ENCODE measurements around the gene TIMMDC1. TPM values are rescaled to one million over a fixed set of nuclear protein-coding genes. Genes with fewer than 3 reads are reported as not detected.

The TIMMDC1 gene
- total and polyA plus RNA-seq, 2 of the 13 experiments (the other 11 are each of a cell fraction or from before 2014, with no cell fraction given), result 50.0 to 77.8 TPM

DNA sequence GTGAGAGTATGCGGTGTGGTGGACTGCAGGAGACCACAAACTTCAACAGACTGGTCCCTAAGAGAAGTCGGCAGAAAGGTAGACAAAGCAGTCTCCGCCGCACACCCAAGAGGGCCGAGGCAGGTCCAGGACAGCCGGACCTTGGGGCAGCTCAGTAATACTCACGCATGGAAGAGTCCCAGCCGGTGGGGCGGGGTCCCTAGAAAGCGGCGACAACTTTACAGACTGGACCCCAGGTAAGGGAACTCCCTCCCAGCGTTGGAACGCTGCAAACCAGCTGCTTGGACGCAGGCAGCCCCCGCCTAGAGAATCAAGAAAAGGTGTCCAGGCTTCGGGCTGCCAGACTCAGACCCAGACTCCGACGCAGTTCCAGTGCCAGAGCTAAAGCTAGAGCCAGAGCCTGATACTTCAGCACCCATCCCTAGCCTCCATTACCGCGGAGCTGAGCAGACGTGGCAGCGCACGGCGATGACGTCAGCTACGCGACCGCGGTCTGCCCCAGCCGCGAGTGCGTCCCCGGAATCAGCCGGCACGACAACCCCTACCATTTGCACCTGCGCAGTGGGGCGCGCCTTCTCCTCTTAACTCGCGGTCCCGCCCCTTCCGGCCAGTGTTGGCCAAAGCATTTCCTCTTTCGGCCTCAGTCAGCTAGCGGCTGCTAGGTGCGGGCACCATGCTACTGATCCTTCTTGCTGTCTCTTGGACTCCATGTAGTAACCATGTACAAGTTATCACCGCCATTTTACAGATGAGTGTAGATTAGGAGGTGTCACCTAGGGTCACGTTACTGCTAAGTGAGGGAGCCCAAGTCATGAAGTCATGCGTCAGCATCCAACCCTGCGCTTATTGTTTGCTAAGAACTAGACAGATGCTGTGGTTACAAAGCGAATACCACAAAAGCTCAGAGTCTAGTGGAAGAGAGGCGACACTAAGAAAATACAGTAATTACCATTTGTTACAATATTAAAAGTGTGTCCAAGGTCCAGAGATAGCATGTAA lies 34.9 kb upstream of the TIMMDC1 start, which contains the start of gene TMEM39A (continued):
- TF ChIP-seq, protein P1, sequence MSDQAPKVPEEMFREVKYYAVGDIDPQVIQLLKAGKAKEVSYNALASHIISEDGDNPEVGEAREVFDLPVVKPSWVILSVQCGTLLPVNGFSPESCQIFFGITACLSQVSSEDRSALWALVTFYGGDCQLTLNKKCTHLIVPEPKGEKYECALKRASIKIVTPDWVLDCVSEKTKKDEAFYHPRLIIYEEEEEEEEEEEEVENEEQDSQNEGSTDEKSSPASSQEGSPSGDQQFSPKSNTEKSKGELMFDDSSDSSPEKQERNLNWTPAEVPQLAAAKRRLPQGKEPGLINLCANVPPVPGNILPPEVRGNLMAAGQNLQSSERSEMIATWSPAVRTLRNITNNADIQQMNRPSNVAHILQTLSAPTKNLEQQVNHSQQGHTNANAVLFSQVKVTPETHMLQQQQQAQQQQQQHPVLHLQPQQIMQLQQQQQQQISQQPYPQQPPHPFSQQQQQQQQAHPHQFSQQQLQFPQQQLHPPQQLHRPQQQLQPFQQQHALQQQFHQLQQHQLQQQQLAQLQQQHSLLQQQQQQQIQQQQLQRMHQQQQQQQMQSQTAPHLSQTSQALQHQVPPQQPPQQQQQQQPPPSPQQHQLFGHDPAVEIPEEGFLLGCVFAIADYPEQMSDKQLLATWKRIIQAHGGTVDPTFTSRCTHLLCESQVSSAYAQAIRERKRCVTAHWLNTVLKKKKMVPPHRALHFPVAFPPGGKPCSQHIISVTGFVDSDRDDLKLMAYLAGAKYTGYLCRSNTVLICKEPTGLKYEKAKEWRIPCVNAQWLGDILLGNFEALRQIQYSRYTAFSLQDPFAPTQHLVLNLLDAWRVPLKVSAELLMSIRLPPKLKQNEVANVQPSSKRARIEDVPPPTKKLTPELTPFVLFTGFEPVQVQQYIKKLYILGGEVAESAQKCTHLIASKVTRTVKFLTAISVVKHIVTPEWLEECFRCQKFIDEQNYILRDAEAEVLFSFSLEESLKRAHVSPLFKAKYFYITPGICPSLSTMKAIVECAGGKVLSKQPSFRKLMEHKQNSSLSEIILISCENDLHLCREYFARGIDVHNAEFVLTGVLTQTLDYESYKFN (CRISPR knock-in tag; conservative IDR thresholded peaks at IDR 0.05), result peak; percentile 27; the same call in 1 of the 2 replicates
- TF ChIP-seq ZNF557 (CRISPR knock-in tag; IDR thresholded peaks at IDR 0.05), result 0 out of 2 replicates have a peak, but pooled peaks have one; percentile 45
- no peak; the same call in 1 of the 2 replicates for TF ChIP-seq ZNF589 (CRISPR knock-in tag; conservative IDR thresholded peaks at IDR 0.05)
- peak; percentile 76 for TF ChIP-seq NFRKB (IDR thresholded peaks at IDR 0.05)
- peak; percentile 76; the same call in 1 of the 2 replicates for TF ChIP-seq ZSCAN21 (CRISPR knock-in tag; IDR thresholded peaks at IDR 0.05; ENCODE audit: borderline replicate concordance)
- peak; percentile 90 for TF ChIP-seq KLF6 (CRISPR knock-in tag; IDR thresholded peaks at IDR 0.05)
- 0 out of 2 replicates have a peak, but pooled peaks have one; percentile 63 for TF ChIP-seq ZNF761 (CRISPR knock-in tag; conservative IDR thresholded peaks at IDR 0.05)
- peak; percentile 40; the same call in 1 of the 2 replicates for TF ChIP-seq AHR (CRISPR knock-in tag; IDR thresholded peaks at IDR 0.05)
- TF ChIP-seq, protein P2, sequence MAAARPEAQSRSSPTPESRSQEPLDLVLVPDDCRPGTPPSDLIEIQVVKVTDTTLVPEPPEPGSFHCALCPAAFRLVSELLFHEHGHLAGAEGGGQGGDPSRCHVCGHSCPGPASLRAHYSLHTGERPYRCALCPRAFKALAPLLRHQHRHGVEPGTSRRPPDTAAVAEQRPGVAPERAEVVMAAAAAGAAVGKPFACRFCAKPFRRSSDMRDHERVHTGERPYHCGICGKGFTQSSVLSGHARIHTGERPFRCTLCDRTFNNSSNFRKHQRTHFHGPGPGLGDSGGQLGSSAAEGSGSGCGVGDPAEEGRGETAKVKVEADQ (CRISPR knock-in tag; IDR thresholded peaks at IDR 0.05; ENCODE audit: borderline replicate concordance), result no peak
- peak; percentile 69 for TF ChIP-seq TGIF2 (CRISPR knock-in tag; IDR thresholded peaks at IDR 0.05)
- TF ChIP-seq, protein P3, sequence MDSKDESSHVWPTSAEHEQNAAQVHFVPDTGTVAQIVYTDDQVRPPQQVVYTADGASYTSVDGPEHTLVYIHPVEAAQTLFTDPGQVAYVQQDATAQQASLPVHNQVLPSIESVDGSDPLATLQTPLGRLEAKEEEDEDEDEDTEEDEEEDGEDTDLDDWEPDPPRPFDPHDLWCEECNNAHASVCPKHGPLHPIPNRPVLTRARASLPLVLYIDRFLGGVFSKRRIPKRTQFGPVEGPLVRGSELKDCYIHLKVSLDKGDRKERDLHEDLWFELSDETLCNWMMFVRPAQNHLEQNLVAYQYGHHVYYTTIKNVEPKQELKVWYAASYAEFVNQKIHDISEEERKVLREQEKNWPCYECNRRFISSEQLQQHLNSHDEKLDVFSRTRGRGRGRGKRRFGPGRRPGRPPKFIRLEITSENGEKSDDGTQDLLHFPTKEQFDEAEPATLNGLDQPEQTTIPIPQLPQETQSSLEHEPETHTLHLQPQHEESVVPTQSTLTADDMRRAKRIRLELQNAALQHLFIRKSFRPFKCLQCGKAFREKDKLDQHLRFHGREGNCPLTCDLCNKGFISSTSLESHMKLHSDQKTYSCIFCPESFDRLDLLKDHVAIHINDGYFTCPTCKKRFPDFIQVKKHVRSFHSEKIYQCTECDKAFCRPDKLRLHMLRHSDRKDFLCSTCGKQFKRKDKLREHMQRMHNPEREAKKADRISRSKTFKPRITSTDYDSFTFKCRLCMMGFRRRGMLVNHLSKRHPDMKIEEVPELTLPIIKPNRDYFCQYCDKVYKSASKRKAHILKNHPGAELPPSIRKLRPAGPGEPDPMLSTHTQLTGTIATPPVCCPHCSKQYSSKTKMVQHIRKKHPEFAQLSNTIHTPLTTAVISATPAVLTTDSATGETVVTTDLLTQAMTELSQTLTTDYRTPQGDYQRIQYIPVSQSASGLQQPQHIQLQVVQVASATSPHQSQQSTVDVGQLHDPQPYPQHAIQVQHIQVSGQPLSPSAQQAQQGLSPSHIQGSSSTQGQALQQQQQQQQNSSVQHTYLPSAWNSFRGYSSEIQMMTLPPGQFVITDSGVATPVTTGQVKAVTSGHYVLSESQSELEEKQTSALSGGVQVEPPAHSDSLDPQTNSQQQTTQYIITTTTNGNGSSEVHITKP (CRISPR knock-in tag; IDR thresholded peaks at IDR 0.05; ENCODE audit: low read depth), result peak; percentile 57
- TF ChIP-seq, protein P4, sequence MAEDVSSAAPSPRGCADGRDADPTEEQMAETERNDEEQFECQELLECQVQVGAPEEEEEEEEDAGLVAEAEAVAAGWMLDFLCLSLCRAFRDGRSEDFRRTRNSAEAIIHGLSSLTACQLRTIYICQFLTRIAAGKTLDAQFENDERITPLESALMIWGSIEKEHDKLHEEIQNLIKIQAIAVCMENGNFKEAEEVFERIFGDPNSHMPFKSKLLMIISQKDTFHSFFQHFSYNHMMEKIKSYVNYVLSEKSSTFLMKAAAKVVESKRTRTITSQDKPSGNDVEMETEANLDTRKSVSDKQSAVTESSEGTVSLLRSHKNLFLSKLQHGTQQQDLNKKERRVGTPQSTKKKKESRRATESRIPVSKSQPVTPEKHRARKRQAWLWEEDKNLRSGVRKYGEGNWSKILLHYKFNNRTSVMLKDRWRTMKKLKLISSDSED (CRISPR knock-in tag; IDR thresholded peaks at IDR 0.05), result no peak
- TF ChIP-seq ZNF703 (CRISPR knock-in tag; IDR thresholded peaks at IDR 0.05; ENCODE audit: borderline replicate concordance), result no peak
- TF ChIP-seq ZNF510 (CRISPR knock-in tag; IDR thresholded peaks at IDR 0.05; ENCODE audit: low read depth), result 0 out of 2 replicates have a peak, but pooled peaks have one; percentile 70
- no peak for TF ChIP-seq EP300 (IDR thresholded peaks at IDR 0.05; ENCODE audit: low read depth in 2 of 2, low read length in 2 of 2)
- TF ChIP-seq EP300 (CRISPR knock-in tag; IDR thresholded peaks at IDR 0.05; ENCODE audit: borderline replicate concordance), result peak; percentile 34; the same call in 1 of the 2 replicates
- peak; percentile 84; the same call in 1 of the 2 replicates for TF ChIP-seq ZNF598 (CRISPR knock-in tag; IDR thresholded peaks at IDR 0.05; ENCODE audit: borderline replicate concordance)
- peak; percentile 79; the same call in 1 of the 2 replicates for TF ChIP-seq ZSCAN9 (CRISPR knock-in tag; IDR thresholded peaks at IDR 0.05; ENCODE audit: borderline replicate concordance)
- TF ChIP-seq IRF2 (CRISPR knock-in tag; IDR thresholded peaks at IDR 0.05), result peak; percentile 94

Data from HepG2 (cell line).